Measurements from ENCODE around the gene SEPTIN2.
"Not testable (repeated sequence)": the region's sequence is repeated elsewhere in the genome, so short reads cannot be mapped to it uniquely, and the experiment has no call there.

The SEPTIN2 gene

GRCh38 chr2:241288324-241288888 lies 27.3 kb upstream of the SEPTIN2 start:
- no peak for DNase-seq

DNA sequence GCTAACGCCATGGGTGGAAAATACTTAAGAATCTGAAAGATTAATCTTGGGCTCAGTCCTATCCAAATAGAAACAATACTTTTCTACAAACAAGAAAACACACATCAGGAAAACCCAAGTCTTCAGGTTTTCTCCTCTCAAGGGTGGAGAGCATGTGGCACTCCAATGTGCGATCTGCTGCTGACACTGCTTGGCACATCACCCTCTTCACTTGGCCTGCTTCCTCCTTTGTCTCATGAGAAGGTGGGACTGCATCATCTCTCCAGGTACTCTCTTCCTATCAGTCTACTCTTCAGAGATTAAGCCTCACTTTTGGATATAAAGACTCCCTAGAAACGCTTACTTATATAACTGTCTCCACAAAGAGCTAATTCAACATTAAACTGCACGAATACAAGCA lies 26.7 kb upstream of the SEPTIN2 start:
- DNase-seq: no peak

DNA sequence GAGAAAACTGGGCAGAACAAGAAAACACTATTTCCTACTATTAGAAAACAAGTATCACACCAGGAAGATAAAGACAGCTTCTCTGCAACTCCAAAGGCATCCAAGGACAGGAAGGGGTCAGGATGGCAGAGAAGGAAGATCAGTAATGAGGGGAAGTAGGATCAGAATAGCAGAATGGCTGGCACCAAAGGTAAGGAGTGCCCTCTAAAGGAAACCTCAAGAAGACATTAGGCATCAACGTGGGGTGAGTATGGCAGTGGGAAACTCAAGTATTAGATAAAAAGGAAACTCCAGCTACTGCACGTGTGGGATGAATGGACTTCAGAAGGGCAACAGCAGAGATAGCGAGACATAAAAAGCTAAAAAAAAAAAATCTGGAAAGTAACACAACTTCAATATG lies 26.1 kb upstream of the SEPTIN2 start:
- no peak for DNase-seq

- no peak for DNase-seq
Measured at GRCh38 chr2:241291153-241291552, 24.6 kb upstream of the SEPTIN2 start.

DNA sequence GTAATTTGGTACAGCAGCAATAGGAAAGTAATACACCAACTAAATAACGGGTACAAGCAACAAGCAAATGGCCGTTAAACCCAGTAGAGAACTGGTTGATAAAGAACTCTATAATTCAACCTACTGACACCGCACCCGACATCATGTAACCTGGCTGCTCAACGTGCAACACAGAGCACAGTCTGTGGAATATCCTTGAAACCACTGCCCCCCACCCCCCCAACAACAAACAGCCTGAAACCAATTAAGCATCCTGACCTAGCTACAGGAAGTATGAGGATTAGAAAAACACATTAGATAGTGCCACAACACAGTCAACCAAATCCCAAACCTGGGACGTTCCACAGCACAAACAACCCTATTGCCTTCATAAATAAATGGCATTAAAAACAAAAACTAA lies 23.7 kb upstream of the SEPTIN2 start:
- no peak for DNase-seq

DNA sequence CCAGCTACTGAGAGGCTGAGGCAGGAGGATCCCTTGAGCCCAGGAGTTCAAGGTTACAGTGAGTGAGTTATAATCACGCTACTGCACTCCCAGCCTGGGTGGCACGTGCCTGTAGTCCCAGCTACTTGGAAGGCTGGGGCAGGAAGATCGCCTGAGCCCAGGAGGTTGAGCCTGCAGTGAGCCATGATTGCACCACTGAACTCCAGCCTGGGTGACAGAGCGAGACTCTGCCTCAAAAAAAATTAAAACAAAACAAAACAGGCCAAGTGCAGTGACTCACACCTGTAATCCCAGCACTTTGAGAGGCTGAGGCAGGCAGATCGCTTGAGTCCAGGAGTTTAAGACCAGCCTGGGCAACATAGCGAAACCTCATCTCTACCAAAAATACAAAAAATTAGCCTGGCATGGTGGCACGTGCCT lies 22.3 kb upstream of the SEPTIN2 start:
- not testable (repeated sequence) for DNase-seq

- DNase-seq: no peak
Measured at GRCh38 chr2:241295326-241296095, 20.2 kb upstream of the SEPTIN2 start.

DNA sequence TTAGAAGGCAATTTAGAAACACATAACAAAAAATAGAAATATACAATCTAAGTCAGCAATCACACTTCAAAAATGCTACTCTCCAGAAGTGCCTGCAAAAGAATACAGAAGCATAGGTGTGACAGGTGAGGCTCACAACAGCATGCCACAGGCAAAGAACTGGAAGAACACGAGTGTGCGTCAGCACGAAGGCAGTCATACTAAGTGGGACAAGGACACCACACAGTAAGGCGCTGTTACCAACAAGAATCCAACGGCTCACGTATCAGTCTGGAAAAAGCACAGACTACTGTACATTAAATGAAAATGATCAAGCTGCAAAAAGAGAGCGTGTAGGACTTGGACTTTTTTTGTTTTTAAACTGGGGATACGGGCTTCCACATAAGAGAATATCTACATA lies 19.0 kb upstream of the SEPTIN2 start:
- DNase-seq: no peak

- DNase-seq: peak; percentile 57
Measured at GRCh38 chr2:241298673-241299072, 17.1 kb upstream of the SEPTIN2 start.

GRCh38 chr2:241300000-241300399 lies 15.7 kb upstream of the SEPTIN2 start:
- DNase-seq: peak; percentile 69

DNA sequence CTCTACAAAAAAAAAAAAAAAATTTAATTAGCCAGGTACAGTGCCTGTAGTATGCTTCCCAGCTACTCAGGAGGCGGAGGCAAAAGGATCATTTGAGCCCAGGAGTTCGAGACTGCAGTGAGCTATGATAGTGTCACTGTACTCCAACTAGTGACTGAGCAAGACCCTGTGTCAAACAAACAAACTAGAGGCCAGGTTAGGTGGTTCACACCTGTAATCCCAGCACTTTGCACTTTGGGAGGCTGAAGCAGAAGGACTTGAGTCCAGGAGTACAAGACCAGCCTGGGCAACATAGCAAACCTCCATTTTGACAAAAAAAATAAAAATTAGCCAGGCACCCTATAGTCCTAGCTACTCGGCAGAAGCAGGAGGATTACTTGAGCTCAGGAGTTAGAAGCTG lies 13.6 kb upstream of the SEPTIN2 start:
- no peak for DNase-seq

DNA sequence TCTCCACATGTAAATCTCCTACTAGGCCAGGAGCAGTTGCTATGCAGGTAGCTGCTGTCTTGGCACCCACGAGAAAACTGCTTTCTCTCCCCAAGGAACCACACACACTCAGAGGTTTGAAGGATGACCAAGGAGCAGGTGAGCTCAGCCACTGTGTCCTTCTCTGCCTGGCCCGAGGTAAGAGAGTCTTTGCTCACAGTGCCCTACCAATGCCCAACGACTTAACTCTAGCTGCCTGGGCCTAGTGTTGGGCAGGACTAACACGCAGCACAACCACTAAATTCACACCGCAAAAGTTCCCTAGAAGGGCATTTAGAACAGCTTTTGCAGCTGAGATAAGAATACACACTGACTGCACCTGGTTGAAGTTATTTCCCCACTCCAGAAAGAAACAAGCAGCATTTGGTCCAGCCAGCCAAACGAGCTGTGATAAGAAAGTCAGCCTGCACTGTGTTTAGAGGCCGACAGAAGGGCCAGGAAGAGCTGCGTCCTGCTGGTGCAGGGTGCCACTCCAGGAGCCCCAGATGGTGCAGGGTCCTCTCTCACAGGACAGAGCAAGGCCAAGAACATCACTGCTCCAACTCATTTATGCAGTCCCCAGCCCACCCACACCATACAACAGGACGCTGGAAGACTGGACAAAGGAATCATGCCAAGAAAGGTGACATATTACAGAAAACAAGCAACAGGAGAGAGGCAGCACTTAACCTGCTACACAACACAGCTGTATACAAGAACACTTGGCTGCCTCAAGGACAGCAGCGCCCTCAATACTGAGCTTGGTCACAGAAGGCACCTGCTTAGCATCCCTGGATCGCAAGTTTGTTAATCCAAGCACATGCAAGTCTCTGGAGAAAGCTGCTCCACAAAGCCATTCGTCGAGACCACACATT lies 12.7 kb upstream of the SEPTIN2 start:
- DNase-seq: no peak

DNA sequence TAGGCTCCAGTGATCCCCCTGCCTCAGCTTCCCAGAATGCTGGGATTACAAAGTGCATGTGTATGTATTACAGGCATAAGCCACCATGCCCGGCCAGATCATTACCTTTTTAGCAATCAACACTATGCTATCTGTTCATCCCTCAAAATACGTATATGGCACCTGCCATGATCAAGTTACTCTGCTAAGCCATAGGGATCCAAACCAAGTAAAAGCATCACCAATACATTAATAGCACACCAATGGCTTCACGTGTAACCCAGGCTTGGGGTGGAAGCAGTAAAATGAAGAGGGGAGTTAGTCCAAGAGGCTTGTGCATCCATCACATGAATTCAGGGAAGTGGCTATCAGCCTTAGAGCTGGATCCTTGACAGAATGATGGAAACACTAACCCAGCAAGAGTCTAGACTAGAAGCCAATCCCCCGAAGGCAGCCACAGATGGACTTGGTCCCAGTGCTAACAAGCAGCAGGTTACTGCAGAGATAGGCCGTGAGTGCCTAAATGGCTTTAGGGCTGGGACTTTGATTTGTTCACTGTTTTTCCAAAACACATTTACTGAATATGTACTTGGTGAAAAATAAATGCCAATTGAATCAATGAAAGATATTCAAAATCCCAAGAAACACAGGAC lies 11.6 kb upstream of the SEPTIN2 start:
- no peak for DNase-seq

DNA sequence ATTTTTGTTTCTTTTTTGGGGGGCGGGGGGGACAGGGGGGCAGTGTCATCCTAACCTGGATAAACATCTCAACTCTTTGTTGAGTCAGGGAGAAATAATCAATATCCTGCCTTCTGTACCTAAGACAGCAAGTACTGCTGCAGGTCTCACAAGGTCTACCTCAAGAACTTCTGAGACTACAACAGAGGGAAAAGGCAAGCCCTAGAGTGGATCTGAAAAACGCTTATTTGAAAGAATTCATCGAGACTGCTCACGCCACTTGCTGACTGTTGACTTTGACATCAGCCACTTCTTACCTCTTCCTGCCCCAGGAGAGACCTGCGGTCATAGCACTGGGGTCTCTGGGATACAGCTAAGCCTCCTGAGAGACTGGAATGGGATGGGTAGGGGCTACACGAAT lies 8.7 kb upstream of the SEPTIN2 start:
- no peak for DNase-seq

- DNase-seq: no peak
Measured at GRCh38 chr2:241308267-241308666, 7.5 kb upstream of the SEPTIN2 start.

DNA sequence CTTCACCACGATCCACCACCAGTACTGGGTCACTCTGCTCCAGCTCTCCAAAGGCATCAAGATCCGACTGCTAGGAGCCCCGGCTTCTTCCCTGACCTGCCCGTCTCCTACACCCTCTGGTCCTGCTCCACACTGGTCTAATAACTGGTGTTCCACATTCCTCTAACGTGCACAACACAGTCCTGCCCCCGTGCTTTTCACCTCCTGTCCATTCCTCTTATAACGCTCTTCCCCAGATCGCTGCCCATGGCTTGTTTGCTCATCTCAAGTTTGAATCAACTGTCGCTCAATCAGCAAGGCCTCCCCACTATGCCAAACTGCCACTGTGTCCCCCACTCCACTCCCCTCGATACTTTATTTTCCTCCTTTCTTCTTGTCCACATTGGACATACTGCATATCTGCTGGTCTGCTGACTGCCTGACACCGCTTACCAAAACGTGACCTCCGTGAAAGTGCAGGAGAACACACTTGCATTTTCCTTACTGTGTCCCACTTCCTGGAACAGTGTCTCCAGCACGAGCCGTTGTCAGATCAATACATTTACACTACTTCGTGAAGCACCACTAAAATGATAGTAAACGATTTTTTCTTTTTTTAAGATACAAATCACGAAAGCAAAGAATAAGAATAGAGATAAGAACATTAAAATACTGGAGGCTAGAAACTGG lies 6.8 kb upstream of the SEPTIN2 start:
- no peak for DNase-seq

GRCh38 chr2:241309684-241310117 lies 6.0 kb upstream of the SEPTIN2 start:
- DNase-seq: peak; percentile 85

GRCh38 chr2:241310917-241311566 lies 4.7 kb upstream of the SEPTIN2 start:
- no peak for DNase-seq

DNA sequence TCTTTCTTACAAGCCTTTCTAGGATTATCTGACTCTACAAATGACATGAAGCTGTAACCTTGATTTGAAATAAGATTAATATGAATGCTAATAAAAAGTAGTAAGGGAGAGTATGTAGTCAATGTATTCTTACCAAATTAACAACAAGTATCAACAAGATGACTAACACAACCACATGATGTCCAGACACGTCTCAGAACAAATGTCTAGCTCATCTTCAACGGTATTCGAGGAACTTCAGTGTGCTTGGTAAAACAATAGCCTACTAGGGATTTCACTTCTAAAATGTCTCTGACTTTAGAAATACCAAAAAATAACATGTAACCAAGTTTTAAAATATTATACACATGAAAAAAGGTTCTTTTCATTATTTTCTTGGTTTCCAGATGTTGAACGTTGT lies 3.6 kb upstream of the SEPTIN2 start:
- DNase-seq: no peak

DNA sequence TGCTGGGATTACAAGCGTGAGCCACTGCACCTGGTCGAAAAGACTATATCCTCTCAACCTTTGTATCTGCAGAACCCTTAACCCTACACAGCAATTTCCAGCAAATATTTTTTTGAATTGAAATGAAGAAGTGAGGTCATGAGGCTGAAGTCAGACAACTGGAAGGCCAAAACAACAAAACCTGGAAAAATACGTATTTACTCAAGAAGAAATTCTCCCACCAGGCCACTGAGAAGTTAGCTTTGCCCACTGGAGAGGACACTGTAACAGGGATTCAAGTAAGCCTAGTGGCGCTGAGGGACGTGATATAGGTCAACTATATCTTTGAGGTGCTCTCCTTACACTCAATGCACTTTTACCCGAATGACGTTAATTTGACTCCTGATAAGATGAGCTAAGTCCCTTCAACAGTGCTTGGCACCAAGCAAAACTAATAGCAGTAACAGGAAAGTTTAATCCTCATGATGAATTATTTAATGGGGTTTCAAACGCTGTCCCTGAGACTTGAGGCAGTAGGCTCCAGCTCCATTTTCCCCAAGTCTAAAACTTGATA lies 2.1 kb upstream of the SEPTIN2 start:
- no peak for DNase-seq

GRCh38 chr2:241314226-241315092 lies 1.3 kb upstream of the SEPTIN2 start:
- DNase-seq: no peak

Measured in CD4-positive, alpha-beta T cell treated with Interleukin-6 for 4 hours (primary cell).